ENCODE measurements around the gene SPNS3. TPM values are rescaled to one million over a fixed set of nuclear protein-coding genes. Genes with fewer than 3 reads are reported as not detected.

Gene SPNS3
- total RNA-seq, 3 donors from 2014 or later (not counting 1 experiment from before 2014, with no cell fraction given): 1.2 to 2.1 (median 1.9) TPM

DNA sequence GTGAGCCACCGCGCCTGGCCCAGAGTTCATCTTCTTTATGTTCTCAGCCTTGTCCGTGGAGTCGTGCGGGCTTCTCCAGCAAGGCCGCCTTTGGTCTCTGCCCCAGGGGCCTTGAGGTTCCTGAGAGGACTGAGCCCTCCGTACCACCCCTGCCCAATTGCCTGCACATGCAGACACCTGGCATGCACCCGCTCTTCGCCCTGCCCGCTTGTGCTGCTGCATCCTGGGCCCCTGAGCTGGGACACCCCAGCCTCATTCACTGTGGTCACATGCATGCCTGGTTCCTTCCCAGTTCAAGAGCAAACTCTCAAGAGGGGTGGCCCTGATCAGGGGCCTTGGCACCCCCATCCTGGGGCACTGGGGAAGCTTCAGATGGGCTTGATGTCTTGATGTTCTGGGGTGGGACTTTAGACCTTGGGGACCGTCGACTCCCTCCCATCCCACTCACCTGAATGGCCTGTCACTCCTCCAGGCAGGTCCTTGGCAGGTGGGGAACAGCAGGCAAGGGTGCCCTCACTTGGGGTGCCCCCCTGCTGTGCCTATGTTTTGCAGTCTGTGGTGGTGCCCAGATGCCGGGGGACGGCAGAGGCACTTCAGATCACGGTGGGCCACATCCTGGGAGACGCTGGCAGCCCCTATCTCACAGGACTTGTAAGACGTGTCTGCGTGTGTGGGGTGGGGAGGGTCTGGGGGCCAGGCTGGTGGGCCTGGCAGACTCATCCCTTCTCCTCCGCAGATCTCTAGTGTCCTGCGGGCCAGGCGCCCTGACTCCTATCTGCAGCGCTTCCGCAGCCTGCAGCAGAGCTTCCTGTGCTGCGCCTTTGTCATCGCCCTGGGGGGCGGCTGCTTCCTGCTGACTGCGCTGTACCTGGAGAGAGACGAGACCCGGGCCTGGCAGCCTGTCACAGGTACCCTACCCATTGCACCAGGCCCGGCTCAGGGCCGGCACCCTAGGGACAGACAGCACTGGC, 52.2 kb downstream of the SPNS3 start:
- H3K9me3 Mint-ChIP-seq: no peaks in the 10 kb centered on the region
- intact Hi-C loops (cut with micrococcal nuclease): no loop called here
- peak overlapping the region; percentile 45 for H3K4me3 ChIP-seq (ENCODE audit: low read length)
- H3K27me3 ChIP-seq (ENCODE audit: control insufficient read depth, insufficient read depth, low read length): no peaks in the 10 kb centered on the region
- no peaks in the 10 kb centered on the region for H3K27me3 Mint-ChIP-seq (ENCODE audit: low read depth in 2 of 2)
- peak overlapping the region; percentile 19 for H3K27ac ChIP-seq (ENCODE audit: low read length)
- H3K4me1 Mint-ChIP-seq: peaks cover 35 to 51% of the 10 kb centered on the region in 2 donors
- H3K36me3 Mint-ChIP-seq: no peaks in the 10 kb centered on the region
- ATAC-seq (peak; percentile 74 to 92 (median 90)), DNase-seq (peak in 1 of 2 donors; percentile 72)
- TF ChIP-seq, protein P1, sequence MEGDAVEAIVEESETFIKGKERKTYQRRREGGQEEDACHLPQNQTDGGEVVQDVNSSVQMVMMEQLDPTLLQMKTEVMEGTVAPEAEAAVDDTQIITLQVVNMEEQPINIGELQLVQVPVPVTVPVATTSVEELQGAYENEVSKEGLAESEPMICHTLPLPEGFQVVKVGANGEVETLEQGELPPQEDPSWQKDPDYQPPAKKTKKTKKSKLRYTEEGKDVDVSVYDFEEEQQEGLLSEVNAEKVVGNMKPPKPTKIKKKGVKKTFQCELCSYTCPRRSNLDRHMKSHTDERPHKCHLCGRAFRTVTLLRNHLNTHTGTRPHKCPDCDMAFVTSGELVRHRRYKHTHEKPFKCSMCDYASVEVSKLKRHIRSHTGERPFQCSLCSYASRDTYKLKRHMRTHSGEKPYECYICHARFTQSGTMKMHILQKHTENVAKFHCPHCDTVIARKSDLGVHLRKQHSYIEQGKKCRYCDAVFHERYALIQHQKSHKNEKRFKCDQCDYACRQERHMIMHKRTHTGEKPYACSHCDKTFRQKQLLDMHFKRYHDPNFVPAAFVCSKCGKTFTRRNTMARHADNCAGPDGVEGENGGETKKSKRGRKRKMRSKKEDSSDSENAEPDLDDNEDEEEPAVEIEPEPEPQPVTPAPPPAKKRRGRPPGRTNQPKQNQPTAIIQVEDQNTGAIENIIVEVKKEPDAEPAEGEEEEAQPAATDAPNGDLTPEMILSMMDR (IDR thresholded peaks at IDR 0.05): no peak
- H3K4me1 ChIP-seq (ENCODE audit: control insufficient read depth, insufficient read depth, low read length): peaks cover 52% of the 10 kb centered on the region
- H3K36me3 ChIP-seq (ENCODE audit: control insufficient read depth, insufficient read depth, low read length): peaks cover 4% of the 10 kb centered on the region
- peak overlapping the region; percentile 70 to 79 for H3K27ac Mint-ChIP-seq
- peak overlapping the region; percentile 87 for H3K4me3 Mint-ChIP-seq
- 42% methylated on average over 31 of the region's 31 CpGs for WGBS (ENCODE audit: insufficient coverage)
- H3K9me3 ChIP-seq (ENCODE audit: control insufficient read depth, insufficient read depth, low read length): no peaks in the 10 kb centered on the region

DNA sequence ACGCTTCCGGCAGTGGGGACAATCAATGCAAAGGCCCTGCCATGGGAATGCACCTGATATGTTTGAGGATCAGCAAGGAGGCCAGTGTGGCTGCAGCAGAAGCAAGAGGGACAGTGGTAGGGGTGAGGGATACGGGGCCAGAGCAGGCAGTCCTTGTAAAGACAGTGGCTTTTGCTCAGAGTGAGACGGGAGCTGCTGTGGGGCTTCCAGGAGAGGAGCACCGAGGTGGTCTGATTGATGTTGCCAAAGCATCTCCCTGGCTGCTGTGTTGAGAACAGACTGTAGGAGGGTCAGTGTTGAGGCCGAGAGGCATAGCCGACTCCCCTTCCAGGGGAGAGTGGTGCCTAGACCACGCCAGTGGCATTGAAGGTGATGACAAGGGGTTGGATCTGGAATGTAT, 53.6 kb downstream of the SPNS3 start:
- no peak overlapping the region for H3K27ac Mint-ChIP-seq
- ATAC-seq (no peak), DNase-seq (no peak)
- no peaks in the 10 kb centered on the region for H3K9me3 Mint-ChIP-seq
- H3K36me3 Mint-ChIP-seq: no peaks in the 10 kb centered on the region
- no peaks in the 10 kb centered on the region for H3K27me3 Mint-ChIP-seq (ENCODE audit: low read depth in 2 of 2)
- Histone ChIP-seq H3K9me3 (ENCODE audit: control insufficient read depth, insufficient read depth, low read length) (no peaks in the 10 kb centered on the region), H3K36me3 (ENCODE audit: control insufficient read depth, insufficient read depth, low read length) (peaks cover 4% of the 10 kb centered on the region), H3K4me3 (ENCODE audit: low read length) (no peak overlapping the region), H3K27ac (ENCODE audit: low read length) (no peak overlapping the region), H3K4me1 (ENCODE audit: control insufficient read depth, insufficient read depth, low read length) (peaks cover 39% of the 10 kb centered on the region), H3K27me3 (ENCODE audit: control insufficient read depth, insufficient read depth, low read length) (no peaks in the 10 kb centered on the region)
- TF ChIP-seq, protein P1 (IDR thresholded peaks at IDR 0.05): no peak
- intact Hi-C loops (cut with micrococcal nuclease): no loop called here
- peaks cover 23 to 40% of the 10 kb centered on the region in 2 donors for H3K4me1 Mint-ChIP-seq
- H3K4me3 Mint-ChIP-seq: peak overlapping the region; percentile 37
- WGBS (ENCODE audit: insufficient coverage): 94% methylated on average over 8 of the region's 8 CpGs

DNA sequence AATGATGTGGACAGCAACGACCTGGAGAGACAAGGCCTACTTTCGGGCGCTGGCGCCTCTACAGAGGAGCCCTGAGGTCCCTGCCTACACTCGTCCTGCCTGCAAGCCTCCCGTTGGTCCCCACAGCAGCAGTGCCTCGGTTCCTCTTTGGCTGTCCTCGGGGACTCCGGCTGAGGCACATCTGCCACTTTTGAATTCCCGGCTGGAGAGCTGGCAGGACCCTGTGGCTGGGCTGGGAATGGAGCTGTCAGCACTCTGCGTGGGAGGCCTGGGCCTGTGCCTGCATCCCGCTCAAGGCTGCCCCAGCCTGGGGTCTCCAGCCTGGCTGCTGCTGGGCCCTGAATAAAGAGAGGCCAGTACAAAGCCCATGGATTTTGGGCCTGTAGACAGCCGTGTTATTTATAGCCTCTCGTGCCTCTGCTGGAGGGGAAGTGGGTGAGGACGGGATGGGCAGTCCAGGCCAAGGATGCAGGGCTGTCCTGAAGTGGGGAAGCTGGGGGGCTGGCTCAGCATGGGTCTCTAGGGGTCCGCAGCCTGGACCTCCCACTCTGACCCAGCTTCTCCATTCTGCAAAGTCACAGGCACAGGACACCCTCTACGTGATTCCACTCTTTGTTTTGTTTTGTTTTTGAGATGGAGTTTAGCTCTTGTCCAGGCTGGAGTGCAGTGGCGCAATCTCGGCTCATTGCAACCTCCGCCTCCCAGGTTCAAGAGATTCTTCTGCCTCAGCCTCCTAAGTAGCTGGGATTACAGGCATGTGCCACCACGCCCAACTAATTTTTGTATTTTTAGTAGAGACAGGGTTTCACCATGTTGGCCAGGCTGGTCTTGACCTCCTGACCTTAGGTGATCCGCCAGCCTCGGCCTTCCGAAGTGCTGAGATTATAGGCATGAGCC, 54.3 kb downstream of the SPNS3 start:
- H3K4me1 Mint-ChIP-seq: peaks cover 23 to 32% of the 10 kb centered on the region in 2 donors
- TF ChIP-seq, protein P1 (IDR thresholded peaks at IDR 0.05): no peak
- Histone ChIP-seq H3K36me3 (ENCODE audit: control insufficient read depth, insufficient read depth, low read length) (peaks cover 4% of the 10 kb centered on the region), H3K4me3 (ENCODE audit: low read length) (no peak overlapping the region), H3K27me3 (ENCODE audit: control insufficient read depth, insufficient read depth, low read length) (no peaks in the 10 kb centered on the region), H3K27ac (ENCODE audit: low read length) (no peak overlapping the region), H3K4me1 (ENCODE audit: control insufficient read depth, insufficient read depth, low read length) (peaks cover 36% of the 10 kb centered on the region), H3K9me3 (ENCODE audit: control insufficient read depth, insufficient read depth, low read length) (no peaks in the 10 kb centered on the region)
- intact Hi-C loops (cut with micrococcal nuclease): no loop called here
- ATAC-seq (no peak), DNase-seq (no peak)
- H3K36me3 Mint-ChIP-seq: no peaks in the 10 kb centered on the region
- peaks cover 0 to 4% of the 10 kb centered on the region in 2 donors for H3K27me3 Mint-ChIP-seq (ENCODE audit: low read depth in 2 of 2)
- H3K9me3 Mint-ChIP-seq: no peaks in the 10 kb centered on the region
- 90% methylated on average over 24 of the region's 24 CpGs for WGBS (ENCODE audit: insufficient coverage)
- no peak overlapping the region for H3K27ac Mint-ChIP-seq
- no peak overlapping the region for H3K4me3 Mint-ChIP-seq

Data from natural killer cell (primary cell).